OCI-LY3 (cell line): ENCODE results near the gene TICRR.

Experiments used
- H2AFZ ChIP-seq: fragments of 200-600, 300-600 bp; shearing (Covaris generic); 2 replicates; pipeline ENCODE4 v1.6.0; 2014; ENCODE audit warnings: antibody characterized with exemption, low read depth, low read length
- H3K27ac ChIP-seq: fragments of 200-600, 300-600 bp; sonication (generic); 2 replicates; pipeline ENCODE4 v1.5.1; 2014; ENCODE audit warnings: mild to moderate bottlenecking, low read length, moderate library complexity, mixed read lengths
- H3K27me3 ChIP-seq: fragments of 200-600, 300-600 bp; sonication (generic); 2 replicates; pipeline ENCODE4 v1.6.1; 2014; ENCODE audit warnings: low read depth, low read length, mixed read lengths
- H3K36me3 ChIP-seq: fragments of 200-600, 300-600 bp; sonication (generic); replicated peaks from 2 replicates; pipeline ENCODE3; 2014; ENCODE audit warnings: low read depth, low read length, mixed read lengths
- H3K4me1 ChIP-seq: fragments of 300-600, 200-600 bp; sonication (generic); 2 replicates; pipeline ENCODE4 v1.6.1; 2014; ENCODE audit warnings: low read length, mixed read lengths
- H3K4me2 ChIP-seq: fragments of 200-600, 300-600 bp; sonication (generic); 2 replicates; pipeline ENCODE4 v1.6.1; 2014; ENCODE audit warnings: low read length, mixed read lengths
- H3K4me3 ChIP-seq: fragments of 300-600, 200-600 bp; sonication (generic); 2 replicates; pipeline ENCODE4 v1.5.1; 2014; ENCODE audit warnings: antibody characterized with exemption, mild to moderate bottlenecking, low read length, moderate library complexity
- H3K79me2 ChIP-seq: fragments of 300-600, 200-600 bp; shearing (Covaris generic); 2 replicates; pipeline ENCODE4 v1.6.1; 2014; ENCODE audit warnings: mild to moderate bottlenecking, low read length, mixed read lengths
- H3K9ac ChIP-seq: fragments of 300-600, 200-600 bp; shearing (Covaris generic); 2 replicates; pipeline ENCODE4 v1.6.0; 2014; ENCODE audit warnings: mild to moderate bottlenecking, low read length, moderate library complexity
- H3K9me3 ChIP-seq: fragments of 200-600, 300-600 bp; shearing (Covaris generic); 2 replicates; pipeline ENCODE4 v1.6.1; 2014; ENCODE audit warnings: low read length, mixed read lengths; ENCODE audit not compliant: insufficient read depth
- H4K20me1 ChIP-seq: fragments of 200-600, 300-600 bp; sonication (generic); 2 replicates; pipeline ENCODE4 v1.6.1; 2016; ENCODE audit warnings: low read length, mixed read lengths; ENCODE audit not compliant: insufficient read depth
- EZH2phosphoT487 ChIP-seq: fragments of 200-600 bp; shearing (Covaris generic); IDR thresholded peaks from 2 replicates; pipeline ENCODE4 v1.6.1; 2018; ENCODE audit warnings: antibody characterized with exemption, mixed run types, low read depth
- TF ChIP-seq, protein P1 (sequence below): fragments of 200-600, 300-600 bp; sonication (generic); IDR thresholded peaks from 2 replicates; pipeline ENCODE4 v1.5.1; 2014; ENCODE audit warnings: antibody characterized with exemption, low read length, low read depth

The TICRR gene

GRCh38 chr15:89623165-89623564 lies 47.9 kb downstream of the TICRR start:
- H3K9me3 ChIP-seq, result no peaks in the 10 kb centered on the region

DNA sequence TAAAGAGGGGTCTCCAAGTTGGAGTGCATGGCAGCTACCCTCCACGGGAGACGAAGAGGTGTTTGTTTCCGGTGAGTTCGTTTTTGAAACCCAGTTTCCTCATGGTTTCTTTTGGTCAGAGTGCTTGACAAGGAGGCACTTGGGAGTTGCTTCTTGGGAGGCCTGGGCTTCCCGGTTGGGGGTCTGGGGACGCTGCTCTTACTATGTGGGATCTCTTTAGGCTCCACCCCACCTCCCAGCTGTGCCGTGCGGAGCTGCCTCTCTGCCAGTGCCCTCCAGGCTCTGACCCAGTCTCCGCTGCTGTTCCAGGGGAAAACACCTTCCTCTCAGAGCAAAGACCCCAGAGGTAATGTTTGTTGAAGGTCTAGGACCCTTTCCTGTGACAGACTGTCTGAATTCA lies 50.4 kb downstream of the TICRR start:
- TF ChIP-seq EZH2phosphoT487, result no peak
- TF ChIP-seq, protein P1, sequence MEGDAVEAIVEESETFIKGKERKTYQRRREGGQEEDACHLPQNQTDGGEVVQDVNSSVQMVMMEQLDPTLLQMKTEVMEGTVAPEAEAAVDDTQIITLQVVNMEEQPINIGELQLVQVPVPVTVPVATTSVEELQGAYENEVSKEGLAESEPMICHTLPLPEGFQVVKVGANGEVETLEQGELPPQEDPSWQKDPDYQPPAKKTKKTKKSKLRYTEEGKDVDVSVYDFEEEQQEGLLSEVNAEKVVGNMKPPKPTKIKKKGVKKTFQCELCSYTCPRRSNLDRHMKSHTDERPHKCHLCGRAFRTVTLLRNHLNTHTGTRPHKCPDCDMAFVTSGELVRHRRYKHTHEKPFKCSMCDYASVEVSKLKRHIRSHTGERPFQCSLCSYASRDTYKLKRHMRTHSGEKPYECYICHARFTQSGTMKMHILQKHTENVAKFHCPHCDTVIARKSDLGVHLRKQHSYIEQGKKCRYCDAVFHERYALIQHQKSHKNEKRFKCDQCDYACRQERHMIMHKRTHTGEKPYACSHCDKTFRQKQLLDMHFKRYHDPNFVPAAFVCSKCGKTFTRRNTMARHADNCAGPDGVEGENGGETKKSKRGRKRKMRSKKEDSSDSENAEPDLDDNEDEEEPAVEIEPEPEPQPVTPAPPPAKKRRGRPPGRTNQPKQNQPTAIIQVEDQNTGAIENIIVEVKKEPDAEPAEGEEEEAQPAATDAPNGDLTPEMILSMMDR, result no peak
- no peak overlapping the region for H3K9ac ChIP-seq
- peaks cover 3% of the 10 kb centered on the region; the same call in 1 of the 2 replicates for H4K20me1 ChIP-seq
- no peaks in the 10 kb centered on the region for H3K79me2 ChIP-seq
- no peak overlapping the region for H3K4me2 ChIP-seq
- H2AFZ ChIP-seq, result no peak overlapping the region
- no peaks in the 10 kb centered on the region for H3K9me3 ChIP-seq
- H3K27ac ChIP-seq, result no peak overlapping the region
- peaks cover 5% of the 10 kb centered on the region; the same call in 1 of the 2 replicates for H3K4me1 ChIP-seq
- peaks cover 92% of the 10 kb centered on the region for H3K36me3 ChIP-seq
- no peak overlapping the region for H3K4me3 ChIP-seq
- H3K27me3 ChIP-seq, result no peaks in the 10 kb centered on the region

More at GRCh38 chr15:89623165-89623564, 47.9 kb downstream of the TICRR start:
- H3K27ac ChIP-seq, result no peak overlapping the region
- H2AFZ ChIP-seq, result no peak overlapping the region
- no peak overlapping the region for H3K9ac ChIP-seq
- H4K20me1 ChIP-seq, result peaks cover 3% of the 10 kb centered on the region; the same call in 1 of the 2 replicates
- H3K4me3 ChIP-seq, result no peak overlapping the region
- H3K79me2 ChIP-seq, result no peaks in the 10 kb centered on the region
- no peaks in the 10 kb centered on the region; the same call in 1 of the 2 replicates for H3K4me1 ChIP-seq
- no peak overlapping the region for H3K4me2 ChIP-seq
- H3K27me3 ChIP-seq, result no peaks in the 10 kb centered on the region
- H3K36me3 ChIP-seq, result peaks cover 87% of the 10 kb centered on the region
- TF ChIP-seq, protein P1, result no peak
- TF ChIP-seq EZH2phosphoT487, result no peak

- Histone ChIP-seq H4K20me1 (peaks cover 3% of the 10 kb centered on the region; the same call in 1 of the 2 replicates), H3K36me3 (peaks cover 97% of the 10 kb centered on the region), H3K4me1 (peaks cover 5% of the 10 kb centered on the region; the same call in 1 of the 2 replicates), H3K27me3 (no peaks in the 10 kb centered on the region), H3K9me3 (no peaks in the 10 kb centered on the region), H3K4me2 (no peak overlapping the region), H3K27ac (no peak overlapping the region), H2AFZ (no peak overlapping the region), H3K79me2 (no peaks in the 10 kb centered on the region), H3K9ac (no peak overlapping the region), H3K4me3 (no peak overlapping the region)
- TF ChIP-seq, protein P1, result no peak
- TF ChIP-seq EZH2phosphoT487, result no peak
Measured at GRCh38 chr15:89627256-89627970, 52.1 kb downstream of the TICRR start.

GRCh38 chr15:89628301-89628700 lies 53.0 kb downstream of the TICRR start:
- Histone ChIP-seq H3K4me1 (peaks cover 5% of the 10 kb centered on the region; the same call in 1 of the 2 replicates), H3K9ac (no peak overlapping the region), H3K4me2 (no peak overlapping the region), H3K79me2 (no peaks in the 10 kb centered on the region), H3K4me3 (no peak overlapping the region), H3K9me3 (no peaks in the 10 kb centered on the region), H4K20me1 (peaks cover 3% of the 10 kb centered on the region; the same call in 1 of the 2 replicates), H3K36me3 (peaks cover 97% of the 10 kb centered on the region), H3K27ac (no peak overlapping the region), H3K27me3 (no peaks in the 10 kb centered on the region), H2AFZ (no peak overlapping the region)
- TF ChIP-seq, protein P1, result no peak
- TF ChIP-seq EZH2phosphoT487, result no peak
